ENCODE measurements around the gene TBC1D8. TPM values are rescaled to one million over a fixed set of nuclear protein-coding genes. Genes with fewer than 3 reads are reported as not detected.

TBC1D8 gene
- total RNA-seq (2021; fragmentation: NEBNext Ultra II Directional; extraction: Animal tissue kit (Norgen Biotek cat#: 25700)) (21.8 and 24.0 TPM in 2 replicates), polyA plus RNA-seq (2011; rRNA removed) (20.8 and 27.2 TPM in 2 replicates), polyA minus RNA-seq (2011; rRNA and poly(A)+ RNA removed) (40.6 and 53.8 TPM in 2 replicates)
- 24.9 TPM for polyA plus RNA-seq (2011; cell fraction: cytosol; rRNA removed)
- polyA plus RNA-seq (2011; cell fraction: nucleus; rRNA removed), result 87.3 TPM
- polyA plus RNA-seq (2012, experiment 1 of 2), result 21.5 to 24.8 TPM (median 23.1 TPM) in 4 replicates
- polyA plus RNA-seq (2012, experiment 2 of 2), result 7.7 TPM
- 14.1 TPM for polyA plus RNA-seq (2013, experiment 1 of 2)
- 14.4 TPM for polyA plus RNA-seq (2013, experiment 2 of 2)
- polyA minus RNA-seq (2011; cell fraction: cytosol; rRNA and poly(A)+ RNA removed), result 13.4 TPM
- 50.2 TPM for polyA minus RNA-seq (2011; cell fraction: nucleus; rRNA and poly(A)+ RNA removed)
- long read RNA-seq, experiment 1, partial matches to known transcripts, result 3 of 11 reads
- long read RNA-seq, experiment 1, other reads (novel, unspliced or antisense), result 8 of 11 reads
- long read RNA-seq, experiment 2, partial matches to known transcripts, result 1 of 2 reads
- long read RNA-seq, experiment 2, other reads (novel, unspliced or antisense), result 1 of 2 reads

- Histone ChIP-seq H3K79me1 (ENCODE audit: low read depth, low read length) (peaks cover 3% of the 10 kb centered on the region; the same call in 1 of the 2 replicates), H4K5ac (ENCODE audit: insufficient read length, low read depth, low read length) (no peak within 1 kb of the TSS), H3K79me2 (ENCODE audit: control insufficient read depth in 1 of 2, insufficient read depth in 2 of 2, low read length in 2 of 2) (peaks cover 0 to 41% of the 10 kb centered on the region in 2 experiments; a peak in 2 of 4 replicates), H3K4ac (replicated peaks; ENCODE audit: insufficient read length, low read depth, low read length) (no peak within 1 kb of the TSS), H4K20me1 (replicated peaks in 1 of 2; ENCODE audit: control insufficient read depth in 1 of 2, insufficient read depth in 2 of 2, low read length in 2 of 2) (no peaks in the 10 kb centered on the region), H3K27ac (ENCODE audit: low read depth, low read length) (no peak within 1 kb of the TSS), H3K23me2 (ENCODE audit: low read depth, low read length) (peaks cover 21% of the 10 kb centered on the region), H3K4me2 (ENCODE audit: insufficient read depth in 1 of 2, low read depth in 2 of 2, low read length in 2 of 2) (peak within 1 kb of the TSS; percentile 75 to 89), H2BK15ac (ENCODE audit: low read length) (no peak within 1 kb of the TSS), H3K9ac (replicated peaks in 1 of 4; ENCODE audit: extremely low read depth in 1 of 4, low read depth in 3 of 4, low read length in 3 of 4) (peak within 1 kb of the TSS in 2 of 4 experiments; percentile 33 to 80; a peak in 2 of 7 replicates), H3K36me3 (ENCODE audit: control insufficient read depth in 2 of 4, insufficient read depth in 4 of 4, low read length in 3 of 4) (no peaks in the 10 kb centered on the region), H2AFZ (ENCODE audit: low read length) (peak within 1 kb of the TSS; percentile 41; the same call in 1 of the 2 replicates), H2BK12ac (ENCODE audit: low read depth, low read length) (no peak within 1 kb of the TSS), H2AK5ac (ENCODE audit: low read depth, low read length) (no peak within 1 kb of the TSS), H3K4me1 (replicated peaks in 1 of 4; ENCODE audit: control insufficient read depth in 3 of 4, insufficient read depth in 4 of 4, low read length in 3 of 4) (peaks cover 6 to 12% (median 9%) of the 10 kb centered on the region in 4 experiments), H3K4me3 (ENCODE audit: extremely low read depth in 1 of 4, insufficient read depth in 2 of 4, low read depth in 3 of 4, low read length in 4 of 4) (peak within 1 kb of the TSS; percentile 62 to 81 (median 72)), H4K8ac (ENCODE audit: extremely low read depth, insufficient read depth, low read length) (peak within 1 kb of the TSS; percentile 45), H2BK20ac (ENCODE audit: low read length) (no peak within 1 kb of the TSS), H2BK120ac (replicated peaks; ENCODE audit: low read depth, low read length) (no peak within 1 kb of the TSS), H3K56ac (replicated peaks; ENCODE audit: insufficient read length, low read depth, low read length) (no peak within 1 kb of the TSS), H3K23ac (ENCODE audit: insufficient read length) (no peak within 1 kb of the TSS), H4K91ac (replicated peaks; ENCODE audit: insufficient read length, low read length) (no peak within 1 kb of the TSS), H3K18ac (ENCODE audit: extremely low read depth, low read length) (no peak within 1 kb of the TSS; the same call in 1 of the 2 replicates), H3K14ac (ENCODE audit: insufficient read length) (no peak within 1 kb of the TSS), H2BK5ac (ENCODE audit: low read depth, low read length) (no peak within 1 kb of the TSS; the same call in 1 of the 2 replicates), H3K27me3 (replicated peaks in 1 of 4; ENCODE audit: control insufficient read depth in 3 of 4, extremely low read depth in 1 of 4, insufficient read depth in 3 of 4, low read length in 3 of 4) (peaks cover 0 to 8% (median 2%) of the 10 kb centered on the region in 4 experiments; a peak in 4 of 7 replicates), H3K9me3 (ENCODE audit: insufficient read depth in 2 of 2, low read depth in 1 of 2, low read length in 1 of 2) (no peaks in the 10 kb centered on the region)
- WGBS, 2 experiments (ENCODE audit: extremely low coverage in 1 of 2, insufficient coverage in 1 of 2, insufficient read length in 1 of 2, insufficient replicate concordance in 2 of 2, low coverage in 1 of 2, low lambda C conversion rate in 2 of 2, missing lambda C conversion rate in 1 of 2), result 1% methylated on average over 29 of the region's 81 CpGs; no CpG with 5 or more reads in 1 of the 2 experiments
- peak in 1 of 2 experiments; percentile 89 for DNase-seq (ENCODE audit: low read depth in 1 of 2, low spot score in 2 of 2)
- no peak for FAIRE-seq
- ChIA-PET CTCF (ENCODE audit: partially characterized antibody) (interaction anchor here (0.6 to 4.7 kb wide), 13 partner anchors 9 to 140 kb away, joined by 3 to 64 read pairs (median 10); no protein-coding TSS in a partner anchor), POLR2A (ENCODE audit: partially characterized antibody) (interaction anchor here (0.7 to 16.5 kb wide), 10 partner anchors 10 to 146 kb away, joined by 3 to 151 read pairs (median 5); partner anchors contain the start of gene RPL31)
- TF ChIP-seq SAP30 (IDR thresholded peaks at IDR 0.05; ENCODE audit: insufficient read depth, insufficient replicate concordance, low read length) (peak; percentile 54), CEBPB (IDR thresholded peaks at IDR 0.05; ENCODE audit: low read depth, low read length) (no peak), ASH2L (IDR thresholded peaks at IDR 0.05; ENCODE audit: low read length) (peak; percentile 51), CBX8 (IDR thresholded peaks at IDR 0.05; ENCODE audit: borderline replicate concordance, low read depth, low read length) (no peak), TAF7 (optimal IDR thresholded peaks at IDR 0.05; ENCODE audit: borderline replicate concordance, low read depth, low read length) (peak; percentile 28), TBP (IDR thresholded peaks at IDR 0.05; ENCODE audit: low read depth, low read length) (peak; percentile 55; the same call in 1 of the 2 replicates), TAF1 (IDR thresholded peaks at IDR 0.05; ENCODE audit: low read depth, low read length) (peak; percentile 64; the same call in 1 of the 2 replicates), POLR2A (IDR thresholded peaks at IDR 0.05; ENCODE audit: control extremely low read depth in 1 of 2, low read depth in 2 of 2, low read length in 2 of 2) (peak in 1 of 2 experiments; percentile 42; a peak in 1 of 3 replicates), SIN3A (conservative IDR thresholded peaks at IDR 0.05 in 1 of 2, IDR thresholded peaks at IDR 0.05 in 1 of 2; ENCODE audit: low read depth in 1 of 2, low read length in 2 of 2) (peak in 1 of 2 experiments; percentile 20; a peak in 1 of 4 replicates)
Measured at GRCh38 chr2:101151146-101151858, at the start of gene TBC1D8. TBC1D8 (minus strand) TSS chr2:101151382; CDS start chr2:101151253, 129 bp downstream.
